ENCODE results near the gene CPVL.

DNA sequence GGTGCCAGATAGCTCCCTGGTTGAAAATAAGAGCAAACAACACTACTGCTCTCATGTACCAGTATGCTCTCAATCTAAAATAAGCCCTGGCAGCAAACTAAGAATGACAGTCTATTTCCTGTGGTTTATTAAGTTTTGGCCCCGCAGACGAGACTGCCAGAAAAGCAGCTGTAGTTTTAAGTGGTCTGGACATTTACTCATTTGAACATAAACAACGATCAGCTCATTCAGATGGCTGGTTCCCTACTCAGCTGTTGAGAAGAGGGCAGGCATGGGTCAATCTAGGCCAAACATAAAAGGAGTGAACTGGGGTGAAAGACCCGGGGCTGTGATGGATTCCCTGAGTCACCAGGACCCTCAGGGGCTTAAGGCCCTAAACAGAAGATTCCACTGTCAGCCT, 192.7 kb downstream of the CPVL start:
- TF ChIP-seq, protein P1, sequence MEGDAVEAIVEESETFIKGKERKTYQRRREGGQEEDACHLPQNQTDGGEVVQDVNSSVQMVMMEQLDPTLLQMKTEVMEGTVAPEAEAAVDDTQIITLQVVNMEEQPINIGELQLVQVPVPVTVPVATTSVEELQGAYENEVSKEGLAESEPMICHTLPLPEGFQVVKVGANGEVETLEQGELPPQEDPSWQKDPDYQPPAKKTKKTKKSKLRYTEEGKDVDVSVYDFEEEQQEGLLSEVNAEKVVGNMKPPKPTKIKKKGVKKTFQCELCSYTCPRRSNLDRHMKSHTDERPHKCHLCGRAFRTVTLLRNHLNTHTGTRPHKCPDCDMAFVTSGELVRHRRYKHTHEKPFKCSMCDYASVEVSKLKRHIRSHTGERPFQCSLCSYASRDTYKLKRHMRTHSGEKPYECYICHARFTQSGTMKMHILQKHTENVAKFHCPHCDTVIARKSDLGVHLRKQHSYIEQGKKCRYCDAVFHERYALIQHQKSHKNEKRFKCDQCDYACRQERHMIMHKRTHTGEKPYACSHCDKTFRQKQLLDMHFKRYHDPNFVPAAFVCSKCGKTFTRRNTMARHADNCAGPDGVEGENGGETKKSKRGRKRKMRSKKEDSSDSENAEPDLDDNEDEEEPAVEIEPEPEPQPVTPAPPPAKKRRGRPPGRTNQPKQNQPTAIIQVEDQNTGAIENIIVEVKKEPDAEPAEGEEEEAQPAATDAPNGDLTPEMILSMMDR (IDR thresholded peaks at IDR 0.05), result no peak
- no peak for TF ChIP-seq POLR2A (IDR thresholded peaks at IDR 0.05)

Measured in heart left ventricle (tissue), 13 donors.